MM.1S (cell line): ENCODE results near the gene IGSF9B.

ENCODE experiments used
- DNase-seq: peaks from one replicate; pipeline ENCODE4 v3.0.0-alpha.2; 2015
- H2AFZ ChIP-seq: fragments of 300-600 bp; sonication (generic); 2 replicates; pipeline ENCODE4 v1.6.0; 2016; ENCODE audit warnings: antibody characterized with exemption, low read length
- H3F3A ChIP-seq: fragments of 300-600 bp; sonication (generic); 2 replicates; pipeline ENCODE4 v1.6.1; 2016; ENCODE audit warnings: mild to moderate bottlenecking, antibody characterized with exemption, low read length, moderate library complexity, mixed read lengths; ENCODE audit not compliant: insufficient read depth
- H3K27ac ChIP-seq: fragments of 300-600 bp; sonication (generic); 2 replicates; pipeline ENCODE4 v1.5.1; 2016; ENCODE audit warnings: mild to moderate bottlenecking, low read length
- H3K27me3 ChIP-seq: fragments of 300-600 bp; sonication (generic); replicated peaks from 2 replicates; pipeline ENCODE4 v1.6.0; 2016; ENCODE audit warnings: low read length; ENCODE audit not compliant: insufficient read depth
- H3K36me3 ChIP-seq: fragments of 300-600 bp; sonication (generic); replicated peaks from 2 replicates; pipeline ENCODE4 v1.6.1; 2016; ENCODE audit warnings: mild to moderate bottlenecking, low read length, mixed read lengths; ENCODE audit not compliant: insufficient read depth
- H3K4me1 ChIP-seq: fragments of 300-600 bp; sonication (generic); 2 replicates; pipeline ENCODE4 v1.6.1; 2016; ENCODE audit warnings: low read length, mixed read lengths
- H3K4me2 ChIP-seq: fragments of 300-600 bp; sonication (generic); 2 replicates; pipeline ENCODE4 v1.6.0; 2016; ENCODE audit warnings: low read depth, low read length
- H3K4me3 ChIP-seq: fragments of 300-600 bp; sonication (generic); 2 replicates; pipeline ENCODE4 v1.5.1; 2016; ENCODE audit warnings: low read length, mixed read lengths
- H3K79me2 ChIP-seq: fragments of 300-600 bp; sonication (generic); 2 replicates; pipeline ENCODE4 v1.6.1; 2016; ENCODE audit warnings: mixed run types, low read length, mixed read lengths
- H3K9ac ChIP-seq: fragments of 300-600 bp; sonication (generic); 2 replicates; pipeline ENCODE4 v1.6.1; 2016; ENCODE audit warnings: low read length, mixed read lengths
- H3K9me2 ChIP-seq: fragments of 300-600 bp; sonication (generic); replicated peaks from 2 replicates; pipeline ENCODE4 v1.6.1; 2016; ENCODE audit warnings: mild to moderate bottlenecking, low read length, mixed read lengths; ENCODE audit not compliant: insufficient read depth
- H3K9me3 ChIP-seq: fragments of 300-600 bp; sonication (generic); replicated peaks from 2 replicates; pipeline ENCODE4 v1.6.1; 2016; ENCODE audit warnings: mild to moderate bottlenecking, low read length, mixed read lengths; ENCODE audit not compliant: insufficient read depth
- H4K20me1 ChIP-seq: fragments of 300-600 bp; sonication (generic); 2 replicates; pipeline ENCODE4 v1.6.1; 2016; ENCODE audit warnings: mild to moderate bottlenecking, low read length, moderate library complexity, mixed read lengths; ENCODE audit not compliant: insufficient read depth
- CTCF ChIP-seq: fragments of 300-600 bp; sonication (generic); IDR thresholded peaks from 2 replicates; pipeline ENCODE4 v1.5.1; 2016; ENCODE audit warnings: antibody characterized with exemption, low read length, mixed read lengths
- EZH2 ChIP-seq: fragments of 300-600 bp; sonication (generic); optimal IDR thresholded peaks from 2 replicates; pipeline ENCODE3; 2017; ENCODE audit warnings: low read depth, mild to moderate bottlenecking, antibody characterized with exemption, low read length, mixed read lengths
- EZH2phosphoT487 ChIP-seq: fragments of 300-600 bp; sonication (generic); IDR thresholded peaks from 2 replicates; pipeline ENCODE4 v1.6.1; 2018; ENCODE audit warnings: antibody characterized with exemption, low read length

The IGSF9B gene

GRCh38 chr11:133903875-133904817 is 52.6 kb downstream of the IGSF9B start:
- Histone ChIP-seq H3F3A (no peaks in the 10 kb centered on the region), H3K9me2 (no peaks in the 10 kb centered on the region), H3K27ac (no peak overlapping the region), H4K20me1 (no peaks in the 10 kb centered on the region), H2AFZ (no peak overlapping the region), H3K4me1 (no peaks in the 10 kb centered on the region), H3K79me2 (no peaks in the 10 kb centered on the region), H3K9me3 (no peaks in the 10 kb centered on the region), H3K9ac (no peak overlapping the region), H3K27me3 (no peaks in the 10 kb centered on the region), H3K36me3 (no peaks in the 10 kb centered on the region), H3K4me2 (no peak overlapping the region), H3K4me3 (no peak overlapping the region)
- TF ChIP-seq CTCF (no peak), EZH2phosphoT487 (no peak), EZH2 (no peak)
- DNase-seq = no peak

- H3K79me2 ChIP-seq = no peaks in the 10 kb centered on the region
- no peaks in the 10 kb centered on the region for H3F3A ChIP-seq
- H3K27ac ChIP-seq = no peak overlapping the region
- no peaks in the 10 kb centered on the region for H3K27me3 ChIP-seq
- H3K4me1 ChIP-seq = no peaks in the 10 kb centered on the region
- H3K4me2 ChIP-seq = no peak overlapping the region
- DNase-seq = no peak
- no peaks in the 10 kb centered on the region for H3K36me3 ChIP-seq
- H3K9me3 ChIP-seq = no peaks in the 10 kb centered on the region
- TF ChIP-seq EZH2phosphoT487 = no peak
- TF ChIP-seq EZH2 = no peak
- no peak for TF ChIP-seq CTCF
- no peak overlapping the region for H3K4me3 ChIP-seq
- H2AFZ ChIP-seq = no peak overlapping the region
- H3K9ac ChIP-seq = no peak overlapping the region
- H4K20me1 ChIP-seq = no peaks in the 10 kb centered on the region
- H3K9me2 ChIP-seq = no peaks in the 10 kb centered on the region
Measured at GRCh38 chr11:133903056-133903455, 53.7 kb downstream of the IGSF9B start.

- Histone ChIP-seq H3K4me1 (no peaks in the 10 kb centered on the region), H3K36me3 (no peaks in the 10 kb centered on the region), H3F3A (no peaks in the 10 kb centered on the region), H3K9ac (no peak overlapping the region), H2AFZ (no peak overlapping the region), H3K79me2 (no peaks in the 10 kb centered on the region), H3K27ac (no peak overlapping the region), H3K4me2 (no peak overlapping the region), H3K9me2 (no peaks in the 10 kb centered on the region), H3K27me3 (no peaks in the 10 kb centered on the region), H4K20me1 (no peaks in the 10 kb centered on the region), H3K9me3 (no peaks in the 10 kb centered on the region), H3K4me3 (no peak overlapping the region)
- no peak for DNase-seq
- TF ChIP-seq EZH2phosphoT487 (no peak), CTCF (no peak), EZH2 (no peak)
Measured at GRCh38 chr11:133902506-133902905, 54.3 kb downstream of the IGSF9B start.
